AG10803 (cell line): ENCODE measurements around the gene IQSEC2.
A peak's percentile ranks its signal among the peaks of the same experiment; 100 is the strongest.

Experiments
- DNase-seq: peaks from one replicate; pipeline ENCODE4 v3.0.0; 2010; ENCODE audit warnings: low read depth
- H3K4me3 ChIP-seq: 2 replicates; pipeline ENCODE4 v1.5.1; 2011; ENCODE audit warnings: mild to moderate bottlenecking, low read length, control low read depth
- CTCF ChIP-seq: conservative IDR thresholded peaks from 2 replicates; pipeline ENCODE4 v1.5.1; 2011; ENCODE audit warnings: mild to moderate bottlenecking, low read length, control low read depth, inconsistent platforms

IQSEC2 gene

GRCh38 chrX:53281321-53281822 lies at the start of gene IQSEC2:
Gene IQSEC2, minus strand, starts transcription at chrX:53281584.
- no peak for TF ChIP-seq CTCF
- peak within 1 kb of the TSS; percentile 62 for H3K4me3 ChIP-seq
- peak; percentile 75 for DNase-seq

- DNase-seq: no peak
- no peak for TF ChIP-seq CTCF
- no peak overlapping the region for H3K4me3 ChIP-seq
Observed at GRCh38 chrX:53330331-53330730, 48.9 kb upstream of the IQSEC2 start.

DNA sequence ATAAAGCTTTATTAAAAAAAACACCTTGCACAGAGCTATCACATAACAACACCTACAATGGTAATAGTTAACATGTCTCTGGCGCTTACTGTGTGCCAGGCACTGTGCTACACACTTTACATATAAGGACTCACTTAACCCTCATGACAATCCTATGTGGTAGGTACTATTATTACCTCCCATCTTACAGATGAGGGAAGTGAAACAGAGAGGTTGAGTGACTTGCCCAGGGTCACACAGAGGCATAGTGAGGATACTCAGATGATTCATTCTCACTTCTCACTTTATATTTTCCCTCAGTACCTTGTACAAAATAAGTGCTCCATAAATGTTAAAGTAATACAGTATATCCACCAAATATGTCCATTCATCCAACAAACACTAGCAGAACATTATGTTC lies 43.4 kb upstream of the IQSEC2 start:
- H3K4me3 ChIP-seq: no peak overlapping the region
- no peak for TF ChIP-seq CTCF
- no peak for DNase-seq

GRCh38 chrX:53324085-53324484 lies 42.7 kb upstream of the IQSEC2 start:
- TF ChIP-seq CTCF: no peak
- DNase-seq: no peak

DNA sequence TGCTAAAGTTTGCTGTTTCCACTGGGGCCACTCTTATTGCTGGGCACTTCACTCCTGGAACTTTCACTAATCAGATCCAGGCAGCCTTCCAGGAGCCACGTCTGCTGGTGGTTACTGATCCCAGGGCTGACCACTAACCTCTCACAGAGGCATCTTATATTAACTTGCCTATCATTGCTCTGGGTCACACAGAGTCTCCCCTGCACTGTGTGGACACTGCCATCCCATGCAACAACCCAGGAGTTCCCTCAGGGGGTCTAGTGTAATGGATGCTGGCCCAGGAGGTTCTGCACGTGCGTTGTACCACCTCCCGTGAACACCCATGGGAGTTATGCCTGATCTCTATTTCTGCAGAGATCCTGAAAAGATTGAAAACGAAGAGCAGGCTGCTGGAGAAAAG lies 41.8 kb upstream of the IQSEC2 start:
- no peak for TF ChIP-seq CTCF
- H3K4me3 ChIP-seq: no peak overlapping the region
- no peak for DNase-seq

More at GRCh38 chrX:53324085-53324484, 42.7 kb upstream of the IQSEC2 start:
- H3K4me3 ChIP-seq: no peak overlapping the region

DNA sequence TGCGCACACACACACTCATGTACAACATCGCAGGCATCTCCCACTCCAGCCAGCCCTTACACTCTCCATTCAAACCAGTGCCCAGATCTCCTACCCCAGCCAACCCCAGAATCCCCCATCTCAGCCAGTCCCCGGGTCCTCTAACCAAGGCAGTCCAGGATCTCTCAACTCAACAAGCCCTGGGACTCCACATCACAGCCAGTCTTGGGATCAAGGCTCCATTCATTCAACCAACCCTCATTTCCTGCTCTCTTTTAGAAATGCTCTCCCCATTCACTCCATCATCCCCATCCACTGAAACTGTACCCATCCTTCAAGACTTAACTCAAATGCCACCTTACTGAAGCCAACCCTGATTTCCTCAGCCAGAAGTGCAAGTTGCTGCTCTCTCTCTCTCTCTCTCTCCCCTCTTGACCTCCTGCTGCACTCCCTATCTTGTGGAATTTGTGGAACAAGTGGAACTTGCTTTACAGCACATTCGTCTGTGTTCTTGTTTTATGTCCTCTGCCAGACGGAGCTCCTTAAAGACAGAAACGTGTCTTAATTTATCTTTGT lies 40.6 kb upstream of the IQSEC2 start:
- no peak for TF ChIP-seq CTCF
- no peak for DNase-seq
- H3K4me3 ChIP-seq: no peak overlapping the region

GRCh38 chrX:53321230-53321942 lies 40.0 kb upstream of the IQSEC2 start:
- H3K4me3 ChIP-seq: peak overlapping the region; percentile 64
- no peak for DNase-seq
- no peak for TF ChIP-seq CTCF
